Neuronal stem cell (in vitro differentiated cells): ENCODE measurements around the gene FSHR.

Source experiments
- DNase-seq: peaks from one replicate; pipeline ENCODE4 v3.0.0-alpha.2; 2013; ENCODE audit warnings: low spot score
- H2AFZ ChIP-seq: one replicate; pipeline ENCODE4 v1.6.1; 2013; ENCODE audit warnings: mild to moderate bottlenecking, low read length, inconsistent platforms
- H2AK5ac ChIP-seq: 2 replicates; pipeline ENCODE4 v1.6.1; 2013; ENCODE audit warnings: low read depth, mild to moderate bottlenecking, inconsistent platforms, low read length, moderate library complexity, mixed read lengths
- H2BK120ac ChIP-seq: 2 replicates; pipeline ENCODE4 v1.6.1; 2013; ENCODE audit warnings: low read depth, mild to moderate bottlenecking, inconsistent platforms, low read length, moderate library complexity, mixed read lengths
- H2BK12ac ChIP-seq: one replicate; pipeline ENCODE4 v1.6.1; 2013; ENCODE audit warnings: low read length, inconsistent platforms
- H2BK15ac ChIP-seq: 2 replicates; pipeline ENCODE4 v1.6.1; 2013; ENCODE audit warnings: mild to moderate bottlenecking, low read length, inconsistent platforms, mixed read lengths
- H2BK5ac ChIP-seq: one replicate; pipeline ENCODE4 v1.6.1; 2013; ENCODE audit warnings: inconsistent platforms, mild to moderate bottlenecking, low read length, moderate library complexity
- H3K14ac ChIP-seq: one replicate; pipeline ENCODE4 v1.6.1; 2013; ENCODE audit warnings: low read length, inconsistent platforms
- H3K18ac ChIP-seq: 2 replicates; pipeline ENCODE4 v1.6.1; 2013; ENCODE audit warnings: low read length, inconsistent platforms
- H3K23ac ChIP-seq: 2 replicates; pipeline ENCODE4 v1.6.1; 2013; ENCODE audit warnings: low read depth, mild to moderate bottlenecking, mixed read lengths, low read length, inconsistent platforms; ENCODE audit not compliant: poor library complexity
- H3K27ac ChIP-seq: replicated peaks from 3 replicates; pipeline ENCODE4 v1.5.1; 2013; ENCODE audit warnings: low read length, inconsistent platforms
- H3K27me3 ChIP-seq, 3 experiments: 2 replicates each; pipeline ENCODE4 v1.6.1; 2013; ENCODE audit warnings: low read length in 3 of 3, mild to moderate bottlenecking in 2 of 3, inconsistent platforms in 1 of 3, low read depth in 1 of 3, mixed read lengths in 1 of 3, moderate library complexity in 1 of 3; ENCODE audit not compliant: control insufficient read depth in 3 of 3, insufficient read depth in 3 of 3
- H3K36me3 ChIP-seq, 2 donors: replicated peaks in 1 of 2; 2 replicates each; pipeline ENCODE4 v1.6.1; 2013; ENCODE audit warnings: low read length in 2 of 2; ENCODE audit not compliant: control insufficient read depth in 2 of 2, insufficient read depth in 2 of 2
- H3K4ac ChIP-seq: 2 replicates; pipeline ENCODE4 v1.6.1; 2013; ENCODE audit warnings: inconsistent platforms, mild to moderate bottlenecking, low read length, moderate library complexity
- H3K4me1 ChIP-seq, 2 donors: 1 replicate in 1 of 2; 2 replicates in 1 of 2; pipeline ENCODE4 v1.6.1; 2013; ENCODE audit warnings: low read length in 2 of 2, low read depth in 1 of 2; ENCODE audit not compliant: control insufficient read depth in 2 of 2, insufficient read depth in 1 of 2
- H3K4me2 ChIP-seq: one replicate; pipeline ENCODE4 v1.6.1; 2013; ENCODE audit warnings: mild to moderate bottlenecking, low read length, inconsistent platforms; ENCODE audit not compliant: insufficient read depth, poor library complexity, severe bottlenecking
- H3K4me3 ChIP-seq, 2 donors: 2 replicates each; pipeline ENCODE4 v1.5.1; 2013; ENCODE audit warnings: low read length in 2 of 2, mild to moderate bottlenecking in 2 of 2, inconsistent platforms in 1 of 2, moderate library complexity in 1 of 2
- H3K79me1 ChIP-seq: one replicate; pipeline ENCODE4 v1.6.1; 2013; ENCODE audit warnings: low read depth, mild to moderate bottlenecking, inconsistent platforms, low read length, moderate library complexity
- H3K9ac ChIP-seq: one replicate; pipeline ENCODE4 v1.6.1; 2013; ENCODE audit warnings: mild to moderate bottlenecking, low read depth, low read length, inconsistent platforms; ENCODE audit not compliant: poor library complexity
- H3K9me3 ChIP-seq, 2 donors: replicated peaks in 1 of 2; 2 replicates each; pipeline versions ENCODE3 to v1.6.1; 2013; ENCODE audit warnings: low read length in 2 of 2, mild to moderate bottlenecking in 2 of 2, inconsistent platforms in 1 of 2, low read depth in 1 of 2, mixed read lengths in 1 of 2, moderate library complexity in 1 of 2; ENCODE audit not compliant: control insufficient read depth in 2 of 2, insufficient read depth in 1 of 2
- H4K8ac ChIP-seq: one replicate; pipeline ENCODE4 v1.6.1; 2013; ENCODE audit warnings: low read depth, mild to moderate bottlenecking, inconsistent platforms, low read length, moderate library complexity
- H4K91ac ChIP-seq: one replicate; pipeline ENCODE4 v1.6.1; 2013; ENCODE audit warnings: low read length, low read depth, mild to moderate bottlenecking, inconsistent platforms; ENCODE audit not compliant: poor library complexity
- WGBS, 2 donors: extraction: QIAGEN DNeasy Blood & Tissue Kit; methylation state at CpG; one replicate each; pipeline ENCODE4 v1.1.7; 2013; ENCODE audit warnings: missing lambda C conversion rate in 2 of 2, mixed read lengths in 1 of 2; ENCODE audit not compliant: insufficient read length in 2 of 2, insufficient replicate concordance in 1 of 2; ENCODE audit errors: extremely low coverage in 2 of 2; 5-methylcytosine and 5-hydroxymethylcytosine counted together

The FSHR gene

GRCh38 chr2:49189512-49190225 lies 35.4 kb upstream of the FSHR start:
- H2BK120ac ChIP-seq: no peak overlapping the region
- no peak overlapping the region for H4K91ac ChIP-seq
- no peaks in the 10 kb centered on the region for H3K79me1 ChIP-seq
- no peaks in the 10 kb centered on the region for H3K27me3 ChIP-seq
- no peak overlapping the region for H3K9ac ChIP-seq
- no peak for DNase-seq
- no peak overlapping the region for H2BK12ac ChIP-seq
- no peak overlapping the region for H3K18ac ChIP-seq
- H3K4me1 ChIP-seq: no peaks in the 10 kb centered on the region
- H3K4ac ChIP-seq: no peak overlapping the region
- H3K14ac ChIP-seq: no peak overlapping the region
- H3K36me3 ChIP-seq: no peaks in the 10 kb centered on the region
- H4K8ac ChIP-seq: no peak overlapping the region
- no peak overlapping the region for H3K23ac ChIP-seq
- H2BK15ac ChIP-seq: no peak overlapping the region
- no peak overlapping the region for H3K4me2 ChIP-seq
- H2AFZ ChIP-seq: no peak overlapping the region
- no peak overlapping the region for H2AK5ac ChIP-seq
- no CpG with 5 or more reads among the region's 4 CpGs for WGBS, 2 donors
- H3K9me3 ChIP-seq: no peaks in the 10 kb centered on the region
- no peak overlapping the region for H2BK5ac ChIP-seq
- H3K27ac ChIP-seq: no peak overlapping the region
- H3K4me3 ChIP-seq: no peak overlapping the region

GRCh38 chr2:49186050-49186648 lies 31.8 kb upstream of the FSHR start:
- H2BK5ac ChIP-seq: no peak overlapping the region
- no peak overlapping the region for H3K14ac ChIP-seq
- no peak overlapping the region for H3K9ac ChIP-seq
- H4K91ac ChIP-seq: no peak overlapping the region
- DNase-seq: no peak
- H2AFZ ChIP-seq: no peak overlapping the region
- H3K18ac ChIP-seq: no peak overlapping the region
- H2BK12ac ChIP-seq: no peak overlapping the region
- no peak overlapping the region for H3K23ac ChIP-seq
- no peak overlapping the region for H2BK120ac ChIP-seq
- no peak overlapping the region for H2BK15ac ChIP-seq
- H3K27ac ChIP-seq: no peak overlapping the region
- no peaks in the 10 kb centered on the region for H3K27me3 ChIP-seq
- H3K4me2 ChIP-seq: no peak overlapping the region
- no peaks in the 10 kb centered on the region for H3K36me3 ChIP-seq
- H3K79me1 ChIP-seq: no peaks in the 10 kb centered on the region
- no CpG with 5 or more reads among the region's 10 CpGs for WGBS, 2 donors
- H4K8ac ChIP-seq: no peak overlapping the region
- no peaks in the 10 kb centered on the region for H3K9me3 ChIP-seq
- H3K4me3 ChIP-seq: no peak overlapping the region
- no peaks in the 10 kb centered on the region for H3K4me1 ChIP-seq
- H2AK5ac ChIP-seq: no peak overlapping the region
- no peak overlapping the region for H3K4ac ChIP-seq

GRCh38 chr2:49178656-49179055 lies 24.3 kb upstream of the FSHR start:
- no peak overlapping the region for H3K4ac ChIP-seq
- H3K79me1 ChIP-seq: no peaks in the 10 kb centered on the region
- H3K4me3 ChIP-seq: no peak overlapping the region
- no peaks in the 10 kb centered on the region for H3K36me3 ChIP-seq
- no peak overlapping the region for H3K4me2 ChIP-seq
- no peak overlapping the region for H2AFZ ChIP-seq
- no CpG with 5 or more reads among the region's 7 CpGs for WGBS, 2 donors
- no peak overlapping the region for H3K14ac ChIP-seq
- no peak overlapping the region for H2BK15ac ChIP-seq
- no peaks in the 10 kb centered on the region for H3K4me1 ChIP-seq
- H4K91ac ChIP-seq: no peak overlapping the region
- no peak overlapping the region for H3K9ac ChIP-seq
- H4K8ac ChIP-seq: no peak overlapping the region
- H2BK12ac ChIP-seq: no peak overlapping the region
- H2BK120ac ChIP-seq: no peak overlapping the region
- H3K27me3 ChIP-seq: no peaks in the 10 kb centered on the region
- H3K18ac ChIP-seq: no peak overlapping the region
- H3K9me3 ChIP-seq: no peaks in the 10 kb centered on the region
- no peak for DNase-seq
- no peak overlapping the region for H2BK5ac ChIP-seq
- H3K27ac ChIP-seq: no peak overlapping the region
- no peak overlapping the region for H2AK5ac ChIP-seq
- no peak overlapping the region for H3K23ac ChIP-seq

- WGBS, 2 donors: no CpG with 5 or more reads among the region's 1 CpG
- no peaks in the 10 kb centered on the region for H3K36me3 ChIP-seq
These were observed 22.9 kb upstream of the FSHR start for GRCh38 chr2:49177194-49177593.

More at GRCh38 chr2:49177194-49177593, 22.9 kb upstream of the FSHR start:
- no peak for DNase-seq
- H2BK15ac ChIP-seq: no peak overlapping the region
- no peak overlapping the region for H2BK12ac ChIP-seq
- no peak overlapping the region for H2BK5ac ChIP-seq
- H2AK5ac ChIP-seq: no peak overlapping the region
- no peak overlapping the region for H3K14ac ChIP-seq
- H3K9me3 ChIP-seq: no peaks in the 10 kb centered on the region
- H4K8ac ChIP-seq: no peak overlapping the region
- H3K79me1 ChIP-seq: no peaks in the 10 kb centered on the region
- no peak overlapping the region for H3K4ac ChIP-seq
- no peak overlapping the region for H2BK120ac ChIP-seq
- H3K4me1 ChIP-seq: no peaks in the 10 kb centered on the region
- no peak overlapping the region for H2AFZ ChIP-seq
- H3K27me3 ChIP-seq: no peaks in the 10 kb centered on the region
- no peak overlapping the region for H3K23ac ChIP-seq
- H3K4me2 ChIP-seq: no peak overlapping the region
- no peak overlapping the region for H4K91ac ChIP-seq
- no peak overlapping the region for H3K9ac ChIP-seq
- H3K18ac ChIP-seq: no peak overlapping the region
- H3K27ac ChIP-seq: no peak overlapping the region
- no peak overlapping the region for H3K4me3 ChIP-seq
